ENCODE data around the gene SAMD14.

SAMD14 gene

GRCh38 chr17:50111673-50112655, 18.0 kb downstream of the SAMD14 start:
- no peak for FAIRE-seq

GRCh38 chr17:50110591-50111349, 19.2 kb downstream of the SAMD14 start:
- no peak for FAIRE-seq

- no peak for FAIRE-seq
These were observed 20.2 kb downstream of the SAMD14 start for GRCh38 chr17:50109785-50110184.

GRCh38 chr17:50109207-50109606, 20.8 kb downstream of the SAMD14 start:
- FAIRE-seq: no peak

GRCh38 chr17:50108556-50108955, 21.4 kb downstream of the SAMD14 start:
- FAIRE-seq: no peak

- no peak for FAIRE-seq
These were observed 22.1 kb downstream of the SAMD14 start for GRCh38 chr17:50107790-50108414.

GRCh38 chr17:50106393-50107131, 23.4 kb downstream of the SAMD14 start:
- no peak for FAIRE-seq

- no peak for FAIRE-seq
These were observed 24.1 kb downstream of the SAMD14 start for GRCh38 chr17:50105811-50106210.

GRCh38 chr17:50103941-50104340, 26.0 kb downstream of the SAMD14 start:
- FAIRE-seq: no peak

GRCh38 chr17:50103252-50103651, 26.7 kb downstream of the SAMD14 start:
- no peak for FAIRE-seq

- no peak for FAIRE-seq
These were observed 27.6 kb downstream of the SAMD14 start for GRCh38 chr17:50102164-50102991.

- FAIRE-seq: no peak
These were observed 28.4 kb downstream of the SAMD14 start for GRCh38 chr17:50101346-50102163.

GRCh38 chr17:50100921-50101345, 29.0 kb downstream of the SAMD14 start:
- FAIRE-seq: no peak

- no peak for FAIRE-seq
These were observed 29.5 kb downstream of the SAMD14 start for GRCh38 chr17:50100480-50100883.

GRCh38 chr17:50099003-50099402, 31.0 kb downstream of the SAMD14 start:
- FAIRE-seq: no peak

GRCh38 chr17:50098583-50098982, 31.4 kb downstream of the SAMD14 start:
- no peak for FAIRE-seq

- FAIRE-seq: no peak
These were observed 32.0 kb downstream of the SAMD14 start for GRCh38 chr17:50097926-50098325.

- FAIRE-seq: no peak
These were observed 32.5 kb downstream of the SAMD14 start for GRCh38 chr17:50097455-50097854.

GRCh38 chr17:50096758-50097157, 33.2 kb downstream of the SAMD14 start:
- FAIRE-seq: no peak

GRCh38 chr17:50096092-50096491, 33.9 kb downstream of the SAMD14 start:
- no peak for FAIRE-seq

GRCh38 chr17:50095626-50096037, 34.3 kb downstream of the SAMD14 start:
- FAIRE-seq: no peak

Data from colon (tissue), 2 donors.